ENCODE measurements around the gene SYCP2.
"Not testable (repeated sequence)": the region's sequence is repeated elsewhere in the genome, so short reads cannot be mapped to it uniquely, and the experiment has no call there.

The SYCP2 gene

DNA sequence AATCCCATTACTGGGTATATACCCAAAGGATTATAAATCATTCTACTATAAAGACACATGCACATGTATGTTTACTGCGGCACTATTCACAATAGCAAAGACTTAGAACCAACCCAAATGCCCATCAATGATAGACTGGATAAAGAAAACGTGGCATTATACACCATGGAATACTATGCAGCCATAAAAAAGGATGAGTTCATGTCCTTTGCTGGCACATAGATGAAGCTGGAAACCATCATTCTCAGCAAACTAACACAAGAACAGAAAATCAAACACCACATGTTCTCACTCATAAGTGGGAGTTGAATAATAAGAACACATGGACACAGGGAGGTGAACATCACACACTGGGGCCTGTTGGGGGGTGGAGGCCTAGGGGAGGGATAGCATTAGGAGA, 43.4 kb downstream of the SYCP2 start:
- DNase-seq = not testable (repeated sequence)

DNA sequence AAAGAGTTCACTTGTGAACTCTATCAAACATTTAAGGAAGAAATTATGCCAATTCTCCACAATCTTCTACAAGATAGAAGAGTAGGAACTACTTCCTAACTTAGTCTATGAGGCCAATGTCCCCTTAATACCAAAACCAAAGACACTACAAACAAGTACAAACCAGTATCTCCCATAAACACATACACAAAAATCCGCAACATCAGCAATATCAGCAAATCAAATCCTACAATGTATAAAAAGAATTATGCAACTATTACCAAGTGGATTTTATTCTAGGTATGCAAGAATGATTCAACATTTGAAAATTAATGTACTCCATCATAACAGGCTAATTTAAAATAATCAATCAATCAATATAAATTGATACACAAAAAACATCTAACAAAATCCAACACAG, 45.4 kb downstream of the SYCP2 start:
- DNase-seq = no peak

DNA sequence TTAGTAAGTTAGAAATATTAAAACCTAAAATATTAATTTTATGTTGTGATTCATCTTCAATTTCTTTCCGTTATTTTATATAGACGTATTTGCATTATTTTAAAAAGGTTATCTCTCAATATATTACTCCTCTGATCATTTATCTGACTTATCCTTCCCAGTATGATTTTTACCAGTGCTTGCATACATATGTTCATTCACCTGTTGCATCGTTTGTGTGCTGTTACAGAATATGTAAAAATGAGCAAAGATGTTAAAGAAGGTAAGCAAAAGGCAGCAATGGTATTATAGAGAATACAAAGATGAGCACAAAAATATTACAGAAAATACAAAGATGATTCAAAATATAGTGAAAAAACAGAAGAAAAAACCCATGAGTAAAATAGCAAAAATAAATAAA, 48.9 kb downstream of the SYCP2 start:
- DNase-seq = no peak

DNA sequence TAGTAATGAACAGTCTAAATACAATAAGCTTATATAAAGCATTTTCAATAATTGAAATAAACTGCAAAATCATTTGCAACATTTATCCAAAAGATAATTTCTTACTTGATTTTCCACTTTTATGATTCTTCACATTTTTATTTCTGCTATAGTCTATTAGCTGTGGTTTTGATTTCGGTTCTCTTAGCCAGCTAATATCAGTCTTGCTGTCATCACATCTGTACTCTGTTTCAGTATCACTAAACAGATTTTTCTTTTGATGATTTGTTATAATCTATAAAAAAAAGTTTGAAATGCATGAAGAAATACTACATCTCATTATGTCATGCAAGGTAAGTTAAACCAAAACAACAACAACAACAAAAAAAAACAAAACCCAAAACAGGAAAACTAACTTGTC, 53.2 kb downstream of the SYCP2 start:
- no peak for DNase-seq

DNA sequence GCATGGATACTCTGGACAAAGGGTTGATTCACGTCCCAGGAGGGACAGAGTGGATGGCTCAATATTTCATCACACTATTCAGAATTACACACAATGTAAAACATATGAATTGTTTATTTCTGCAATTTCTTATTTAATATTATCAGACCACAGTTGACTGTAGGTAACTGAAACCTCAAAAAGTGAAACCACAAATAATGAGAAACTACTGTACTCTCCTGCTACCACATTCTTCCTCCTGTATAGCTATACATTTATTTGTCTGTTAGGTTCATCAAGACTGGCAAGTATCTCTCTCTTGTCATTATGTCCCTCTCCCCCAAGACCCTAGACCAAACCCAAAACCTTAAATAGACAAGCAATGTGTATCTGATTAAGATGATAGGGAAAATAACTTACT, 60.0 kb downstream of the SYCP2 start:
- no peak for DNase-seq

DNA sequence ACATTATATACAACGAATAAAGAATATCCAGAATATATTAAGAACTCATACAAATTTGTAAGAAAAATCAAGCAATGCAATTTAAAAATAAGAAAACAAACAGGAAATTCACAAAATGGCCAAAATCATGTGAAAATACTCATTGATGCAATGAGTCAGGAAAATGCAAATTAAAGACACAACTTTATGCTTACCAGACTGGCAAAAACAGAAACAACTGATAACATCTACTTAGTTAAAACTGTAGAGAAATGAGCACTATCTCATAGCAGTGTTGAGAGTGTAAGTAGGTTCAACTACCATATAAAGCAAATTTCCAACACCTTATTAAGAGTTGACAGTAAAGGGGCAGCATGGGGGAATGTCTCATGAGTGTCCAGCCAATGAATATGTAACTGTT, 62.3 kb downstream of the SYCP2 start:
- DNase-seq = no peak

DNA sequence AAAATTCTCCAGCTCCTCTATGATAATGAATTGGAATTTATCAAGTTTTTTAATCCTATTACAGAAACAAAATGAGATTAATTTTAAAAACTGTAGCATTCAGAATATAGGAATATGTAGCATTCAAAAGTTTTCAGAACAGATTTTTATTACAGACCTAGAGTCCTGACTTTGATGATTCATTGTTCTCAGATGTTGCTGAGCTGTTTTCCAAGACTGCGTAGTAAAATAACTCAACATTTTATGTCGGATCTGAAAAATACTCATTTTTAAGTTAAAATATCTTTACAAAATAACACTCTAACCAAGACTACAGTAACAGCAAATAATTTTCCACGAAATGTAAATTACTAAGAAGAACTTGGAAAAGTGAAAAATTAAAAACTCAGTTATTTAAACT, 67.1 kb downstream of the SYCP2 start:
- no peak for DNase-seq

DNA sequence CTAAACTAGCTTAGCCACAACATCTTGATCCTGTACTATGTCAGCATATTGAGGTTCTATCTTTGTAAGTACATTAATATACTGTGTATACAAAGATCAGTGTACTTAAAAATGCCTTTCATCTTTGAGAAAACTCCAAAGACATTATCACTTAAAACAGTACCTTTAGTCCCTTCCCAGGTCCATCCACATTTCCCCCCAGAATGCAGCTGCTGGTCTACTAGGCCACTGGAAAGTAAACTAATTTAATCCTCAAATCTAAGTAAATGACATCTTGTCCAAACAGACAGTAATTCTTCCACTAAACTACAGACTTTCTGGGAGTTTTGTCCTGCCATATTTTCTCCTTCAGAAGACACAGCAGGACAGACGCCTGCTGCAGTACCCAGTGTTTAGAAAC, 68.7 kb downstream of the SYCP2 start:
- no peak for DNase-seq

DNA sequence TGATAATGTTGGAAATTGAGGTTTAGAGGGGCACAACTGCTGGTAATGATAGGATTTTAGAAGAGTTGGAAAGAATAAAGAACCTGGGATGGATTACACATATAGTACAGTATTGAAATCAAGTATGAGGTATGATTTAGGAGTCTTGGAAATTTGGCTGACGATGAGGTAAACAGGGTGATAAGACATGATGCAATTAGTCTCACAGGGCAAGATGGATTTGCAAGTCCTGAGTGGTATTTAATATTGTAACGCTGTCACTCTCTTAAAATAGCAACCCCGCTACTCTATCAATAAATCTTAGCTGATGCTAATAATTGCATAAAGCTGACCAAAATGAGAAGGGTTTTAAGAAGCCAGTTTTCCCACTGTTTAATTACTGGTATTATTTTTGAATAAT, 70.4 kb downstream of the SYCP2 start:
- no peak for DNase-seq

DNA sequence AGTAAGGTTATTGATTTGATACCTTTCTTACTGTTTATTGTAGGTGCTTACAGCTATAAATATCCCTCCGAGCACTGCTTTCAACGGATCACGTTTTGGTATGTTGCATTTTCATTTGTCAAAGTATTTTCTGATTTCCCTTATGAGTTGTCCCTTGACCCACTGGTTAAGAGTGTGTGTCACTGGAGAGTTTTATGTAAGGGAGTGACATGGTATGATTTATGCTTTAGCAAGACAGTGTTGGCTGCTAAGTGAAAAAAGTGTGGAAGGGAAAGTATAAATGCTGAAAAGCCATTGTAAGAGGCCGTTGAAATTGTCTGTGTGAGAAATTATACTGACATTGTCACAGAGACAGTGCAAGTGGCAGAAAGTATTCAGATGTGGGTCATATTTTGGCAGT, 72.0 kb downstream of the SYCP2 start:
- DNase-seq = no peak

DNA sequence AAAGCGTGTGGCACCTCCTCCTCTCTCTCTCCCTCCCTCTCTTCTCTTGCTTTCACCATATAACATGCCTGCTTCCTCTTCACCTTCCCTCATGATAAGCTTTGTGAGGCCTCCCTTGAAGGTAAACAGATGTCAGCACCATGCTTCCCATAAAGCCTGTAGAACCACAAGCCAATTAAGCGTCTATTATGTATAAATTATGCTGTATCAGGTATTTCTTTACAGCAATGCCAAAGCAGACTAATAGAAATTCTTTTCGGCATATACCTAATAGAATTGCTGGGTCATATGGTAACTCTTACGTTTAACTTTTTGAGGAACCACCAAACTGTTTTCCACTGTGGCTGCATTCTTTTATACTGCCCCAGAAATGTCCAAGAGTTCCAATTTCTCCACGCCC, 75.0 kb downstream of the SYCP2 start:
- no peak for DNase-seq

DNA sequence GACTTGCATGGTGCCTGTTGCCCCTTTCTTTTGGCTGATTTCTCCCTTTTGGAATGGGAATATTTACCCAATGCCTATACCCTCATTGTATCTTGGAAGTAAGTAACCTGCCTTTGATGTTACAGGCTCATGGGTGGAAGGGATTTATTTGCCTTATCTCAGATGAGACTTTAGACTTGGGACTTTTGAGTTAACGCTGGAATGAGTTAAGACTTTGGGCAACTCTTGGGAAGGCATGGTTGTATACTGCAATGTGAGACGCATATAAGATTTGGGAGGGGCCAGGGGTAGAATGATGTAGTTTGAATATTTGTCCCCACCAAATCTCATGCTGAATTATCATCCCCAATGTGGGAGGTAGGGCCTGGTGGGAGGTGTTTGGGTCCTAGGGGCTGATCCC, 75.5 kb downstream of the SYCP2 start:
- no peak for DNase-seq

DNA sequence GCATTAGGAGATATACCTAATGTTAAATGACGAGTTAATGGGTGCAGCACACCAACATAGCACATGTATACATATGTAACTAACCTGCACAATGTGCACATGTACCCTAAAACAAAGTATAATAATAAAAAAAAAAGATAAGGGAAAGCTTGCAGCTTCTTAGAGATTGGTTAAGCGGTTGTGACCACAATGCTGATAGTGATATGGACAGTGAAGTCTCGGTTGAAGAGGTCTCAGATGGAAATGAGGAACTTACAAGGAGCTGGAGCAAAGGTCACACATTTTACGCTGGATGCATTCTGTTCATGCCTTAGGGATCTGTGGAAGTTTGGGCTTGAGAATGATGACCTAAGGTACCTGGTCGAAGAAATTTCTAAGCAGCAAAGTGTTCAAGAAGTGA, 76.5 kb downstream of the SYCP2 start:
- not testable (repeated sequence) for DNase-seq

DNA sequence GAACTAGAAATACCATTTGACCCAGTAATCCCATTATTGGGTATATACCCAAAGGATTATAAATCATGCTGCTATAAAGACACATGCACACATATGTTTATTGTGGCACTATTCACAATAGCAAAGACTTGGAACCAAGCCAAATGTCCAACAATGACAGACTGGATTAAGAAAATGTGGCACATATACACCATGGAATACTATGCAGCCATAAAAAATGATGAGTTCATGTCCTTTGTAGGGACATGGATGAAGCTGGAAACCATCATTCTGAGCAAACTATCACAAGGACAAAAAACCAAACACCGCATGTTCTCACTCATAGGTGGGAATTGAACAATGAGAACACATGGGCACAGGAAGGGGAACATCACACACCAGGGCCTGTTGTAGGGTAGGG, 76.9 kb downstream of the SYCP2 start:
- not testable (repeated sequence) for DNase-seq

DNA sequence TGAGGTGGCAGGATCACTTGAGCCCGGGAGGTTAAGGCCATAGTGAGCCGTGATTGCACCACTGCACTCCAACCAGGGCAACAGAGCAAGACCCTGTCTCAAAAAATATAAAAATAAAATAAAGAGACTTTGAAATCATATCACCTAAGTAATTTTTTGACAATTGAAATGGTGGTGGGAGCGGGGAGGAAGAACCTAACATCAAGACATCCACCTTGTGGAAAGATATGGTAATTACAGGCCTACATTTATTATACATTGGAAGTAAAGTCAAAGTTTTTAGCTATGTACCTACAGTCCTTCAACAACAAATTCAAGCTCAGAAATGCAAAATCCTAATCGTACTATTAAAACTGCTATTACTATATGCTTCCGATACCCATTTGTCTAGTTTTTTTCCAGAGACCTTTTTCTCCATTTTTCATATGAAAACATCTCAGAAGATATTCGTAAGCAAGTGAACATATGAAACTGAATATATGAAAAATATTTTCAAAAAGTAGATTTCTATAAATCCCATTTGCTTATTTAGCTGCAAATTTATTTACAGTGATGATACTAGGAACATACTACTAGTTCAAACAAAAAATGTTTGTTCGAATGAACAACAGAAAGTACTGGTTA, 83.3 kb downstream of the SYCP2 start:
- no peak for DNase-seq

DNA sequence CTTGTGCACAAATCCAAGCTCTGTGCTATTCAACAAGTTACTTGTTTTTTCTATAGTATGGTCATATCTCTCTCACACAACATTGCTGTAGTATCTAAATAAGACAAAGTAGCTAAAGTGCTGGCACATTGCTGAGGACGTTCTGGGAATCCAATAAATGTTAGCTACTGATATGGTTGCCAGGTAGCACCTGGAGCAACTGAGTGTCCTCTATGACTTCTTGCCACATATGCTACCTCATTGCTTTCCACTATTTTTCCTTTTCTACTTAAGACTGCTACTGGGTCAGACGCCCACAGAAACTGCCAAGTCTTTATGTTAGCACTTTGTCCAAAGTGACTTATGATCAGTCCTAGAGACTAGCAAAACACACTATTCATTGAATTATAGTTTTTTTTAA, 85.3 kb downstream of the SYCP2 start:
- no peak for DNase-seq

DNA sequence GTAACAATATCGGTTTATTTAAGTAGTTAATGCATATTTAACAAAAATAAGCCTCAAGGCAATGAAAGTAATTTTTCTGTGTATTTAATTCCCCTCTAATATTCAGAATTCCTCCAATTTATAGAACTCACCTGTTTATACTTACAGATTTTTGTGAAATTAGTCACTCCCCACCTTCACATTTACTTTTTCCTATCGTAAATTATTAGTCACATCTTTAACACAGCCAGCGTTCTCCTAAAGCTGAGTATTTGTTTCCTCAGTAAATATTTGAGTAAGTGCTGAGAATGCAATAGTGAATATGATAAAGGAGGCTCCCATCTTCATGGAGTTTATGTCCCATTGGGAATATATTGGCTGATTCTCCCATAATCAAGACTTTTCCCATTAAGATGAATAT, 88.0 kb downstream of the SYCP2 start:
- DNase-seq = no peak

DNA sequence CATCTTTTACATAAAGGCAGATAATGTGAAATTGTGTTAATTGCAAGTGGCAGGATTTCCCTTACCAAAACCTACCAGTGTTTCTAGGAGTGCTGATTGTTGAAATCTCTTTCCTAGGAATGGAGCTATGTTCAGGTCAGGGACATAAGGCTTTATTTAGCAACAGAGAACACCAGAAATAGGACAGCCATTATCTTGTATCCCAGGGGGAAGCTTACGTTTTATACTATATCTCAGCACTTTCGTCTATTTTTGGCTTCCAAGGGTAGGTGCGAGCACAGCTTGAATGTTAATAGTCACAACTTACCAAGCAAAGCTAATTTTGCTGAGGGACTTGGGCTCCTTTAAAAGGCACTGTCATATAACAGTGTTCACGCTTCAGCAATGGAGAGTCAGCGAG, 94.0 kb downstream of the SYCP2 start:
- DNase-seq = no peak

DNA sequence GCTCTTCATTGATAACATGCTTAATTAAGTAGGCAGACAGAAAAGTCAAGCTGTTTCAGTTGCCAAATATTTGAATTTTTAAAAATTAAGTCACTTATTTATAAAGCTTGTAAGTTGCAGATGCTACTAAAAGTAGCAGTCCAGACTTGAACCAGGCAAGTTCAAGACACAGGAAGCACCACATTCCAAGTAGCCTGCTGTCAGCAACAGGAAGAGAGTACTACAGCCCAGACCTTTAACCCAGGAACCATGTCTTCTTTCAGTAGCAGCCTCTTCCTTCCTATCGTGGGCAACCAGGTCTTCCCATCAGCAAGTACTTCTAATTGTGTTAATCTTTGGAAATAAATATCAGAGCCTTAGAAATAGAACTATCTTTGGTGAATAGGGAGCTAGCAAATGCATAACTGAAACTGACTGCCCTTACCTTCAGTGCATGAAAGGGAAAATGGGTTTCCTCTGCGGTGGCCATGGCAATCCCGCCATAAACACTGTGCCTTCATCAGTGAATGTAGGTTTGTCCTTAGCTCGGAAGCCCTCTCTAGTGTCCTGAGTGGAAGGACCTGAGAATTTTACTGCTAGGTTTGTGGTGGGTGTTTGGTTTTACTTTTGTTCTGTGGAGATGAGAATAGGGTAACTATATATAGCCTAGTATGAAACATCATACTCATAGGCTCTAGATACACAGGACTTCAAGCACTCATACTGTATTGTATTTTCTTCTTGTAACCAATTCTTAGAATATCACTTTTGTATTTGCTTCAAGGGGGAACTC, 95.6 kb downstream of the SYCP2 start:
- no peak for DNase-seq

DNA sequence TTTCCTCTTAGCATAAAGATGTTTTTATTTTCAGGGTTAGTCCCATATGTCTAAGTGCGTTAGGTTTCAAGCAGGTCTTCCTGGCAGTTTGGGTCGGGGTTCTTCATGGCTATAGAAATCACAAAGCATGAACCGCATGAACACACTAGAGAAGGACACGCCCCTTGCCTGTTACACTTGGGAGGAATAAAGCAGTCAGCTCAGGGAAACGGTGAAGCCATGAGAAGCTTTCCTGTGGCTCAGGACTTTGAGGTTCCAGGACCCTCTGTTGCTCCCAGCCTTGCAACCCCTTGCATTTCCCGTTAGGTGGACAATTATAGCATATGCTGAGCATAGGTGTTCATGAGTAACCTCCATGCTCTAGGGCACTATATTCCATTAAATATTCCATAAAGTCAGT, 96.7 kb downstream of the SYCP2 start:
- DNase-seq = no peak

DNA sequence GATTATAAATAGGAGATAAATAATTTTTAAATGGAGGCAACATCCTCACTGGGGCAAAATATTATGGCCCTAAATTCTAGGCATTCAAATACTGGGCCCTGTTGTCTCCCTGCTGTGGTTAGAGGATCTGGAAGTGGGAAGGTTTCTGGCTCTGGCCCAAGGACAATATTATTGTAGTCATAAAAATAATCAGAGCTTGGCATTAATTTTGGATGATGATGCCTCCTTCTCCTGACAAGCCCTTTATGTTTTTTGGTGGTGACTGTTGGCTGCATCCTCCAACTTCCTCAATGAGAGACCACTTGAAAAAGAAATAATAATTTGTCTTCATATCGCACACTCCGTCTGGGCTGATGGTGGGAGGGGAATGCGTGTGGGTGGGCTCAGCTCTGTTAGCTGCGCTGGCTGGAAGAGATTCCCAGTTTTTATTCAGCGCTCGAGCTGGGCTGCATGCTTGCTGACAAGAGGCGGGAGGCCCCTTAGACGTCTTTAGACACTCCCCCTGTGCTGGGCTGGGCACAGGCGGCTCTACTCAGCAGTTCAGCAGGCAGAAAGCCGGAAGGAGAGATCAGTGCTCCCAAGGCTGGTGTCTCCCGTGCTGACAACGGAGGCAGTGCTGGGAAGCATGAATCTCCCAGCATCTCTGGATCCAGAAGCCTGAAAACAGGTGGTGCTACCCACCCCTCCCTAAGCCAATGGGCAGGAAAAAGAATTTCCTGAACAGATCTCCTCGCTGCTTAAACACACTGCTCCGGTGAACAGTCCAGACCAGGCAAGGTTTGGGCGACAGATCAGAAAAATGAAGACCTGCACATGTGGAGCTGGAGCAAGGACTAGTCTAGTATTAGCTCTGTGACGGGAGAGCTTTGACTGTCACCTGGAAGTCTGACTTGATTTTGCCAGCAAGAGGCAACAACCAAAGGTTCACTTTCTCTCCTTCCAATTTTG, 97.7 kb downstream of the SYCP2 start:
- no peak for DNase-seq

DNA sequence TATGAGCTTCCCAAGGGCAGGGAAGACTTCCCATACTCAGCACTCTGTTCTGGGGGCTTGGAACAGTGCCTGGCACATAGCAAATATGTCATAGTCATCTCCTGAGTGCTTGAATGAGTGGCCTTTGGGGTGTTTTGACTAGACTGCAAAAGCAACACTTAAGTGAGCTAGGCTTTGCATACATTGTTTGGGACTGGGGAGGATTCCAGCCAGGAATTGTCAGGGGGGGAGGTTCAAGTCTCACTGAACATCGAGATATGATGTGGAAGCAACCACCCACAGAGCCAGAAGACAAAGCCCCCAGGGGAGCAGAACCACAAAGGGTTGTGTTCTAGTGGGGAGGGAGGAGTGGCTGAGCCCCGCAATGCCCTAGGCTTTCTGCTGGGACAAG, 98.4 kb downstream of the SYCP2 start:
- no peak for DNase-seq

DNA sequence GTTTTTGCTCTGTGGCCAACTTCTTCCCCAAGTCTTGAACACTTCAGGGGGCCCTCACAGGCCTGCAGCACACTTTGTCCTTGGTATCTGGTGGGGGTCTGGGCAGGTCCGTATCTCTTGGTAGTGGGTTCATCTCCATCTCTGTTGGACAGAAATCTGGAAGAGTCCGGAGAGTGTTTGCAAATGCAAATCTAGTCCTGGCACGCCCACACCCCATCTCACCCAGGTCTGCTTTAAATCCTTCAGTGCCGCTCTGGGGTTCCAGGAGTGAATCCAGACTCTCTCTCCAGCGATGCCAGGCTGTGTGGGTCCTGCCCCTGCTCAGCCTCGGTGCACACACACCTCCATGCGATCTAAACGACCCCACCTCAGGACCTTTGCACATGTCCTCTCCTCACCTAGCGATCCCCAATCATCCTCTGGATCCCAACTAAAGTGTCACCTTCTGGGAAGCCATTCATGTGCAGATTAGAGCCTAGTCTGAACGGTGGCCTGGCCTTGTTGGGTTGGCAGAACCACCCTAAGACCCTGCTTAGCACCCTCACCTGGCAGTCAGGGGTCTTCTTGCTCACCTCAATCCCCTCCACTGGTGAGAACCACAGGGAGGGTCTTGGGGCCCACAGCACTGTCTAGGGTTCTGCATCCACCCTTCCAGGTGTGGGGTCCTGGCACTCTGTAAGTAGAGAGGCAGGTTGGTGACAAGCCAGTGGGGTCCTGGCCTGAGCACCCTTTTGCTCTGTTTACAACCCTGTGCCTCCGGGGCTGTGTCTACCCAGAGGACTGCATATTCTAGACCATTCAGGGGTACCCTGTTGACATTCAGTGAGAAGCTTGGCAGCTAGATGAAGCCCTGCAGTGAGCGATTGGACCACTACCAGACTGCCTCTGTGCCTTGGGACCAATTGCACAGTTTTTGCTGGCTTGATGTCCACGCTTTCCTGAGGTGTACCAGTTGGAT, 100.8 kb downstream of the SYCP2 start:
- no peak for DNase-seq
